Stimulated activated CD4-positive, alpha-beta T cell treated with anti-CD3 and anti-CD28 coated beads, TNF-alpha, amount 100 ng/mL, for 4 hours (primary cell): ENCODE data around the gene TNPO3.
"Not testable (repeated sequence)": the region's sequence is repeated elsewhere in the genome, so short reads cannot be mapped to it uniquely, and the experiment has no call there.

Experiments used
- DNase-seq, 3 experiments: peaks; one replicate each; pipeline ENCODE4 v3.0.0-alpha.2; 2020; ENCODE audit warnings: low read depth in 3 of 3

The TNPO3 gene

DNA sequence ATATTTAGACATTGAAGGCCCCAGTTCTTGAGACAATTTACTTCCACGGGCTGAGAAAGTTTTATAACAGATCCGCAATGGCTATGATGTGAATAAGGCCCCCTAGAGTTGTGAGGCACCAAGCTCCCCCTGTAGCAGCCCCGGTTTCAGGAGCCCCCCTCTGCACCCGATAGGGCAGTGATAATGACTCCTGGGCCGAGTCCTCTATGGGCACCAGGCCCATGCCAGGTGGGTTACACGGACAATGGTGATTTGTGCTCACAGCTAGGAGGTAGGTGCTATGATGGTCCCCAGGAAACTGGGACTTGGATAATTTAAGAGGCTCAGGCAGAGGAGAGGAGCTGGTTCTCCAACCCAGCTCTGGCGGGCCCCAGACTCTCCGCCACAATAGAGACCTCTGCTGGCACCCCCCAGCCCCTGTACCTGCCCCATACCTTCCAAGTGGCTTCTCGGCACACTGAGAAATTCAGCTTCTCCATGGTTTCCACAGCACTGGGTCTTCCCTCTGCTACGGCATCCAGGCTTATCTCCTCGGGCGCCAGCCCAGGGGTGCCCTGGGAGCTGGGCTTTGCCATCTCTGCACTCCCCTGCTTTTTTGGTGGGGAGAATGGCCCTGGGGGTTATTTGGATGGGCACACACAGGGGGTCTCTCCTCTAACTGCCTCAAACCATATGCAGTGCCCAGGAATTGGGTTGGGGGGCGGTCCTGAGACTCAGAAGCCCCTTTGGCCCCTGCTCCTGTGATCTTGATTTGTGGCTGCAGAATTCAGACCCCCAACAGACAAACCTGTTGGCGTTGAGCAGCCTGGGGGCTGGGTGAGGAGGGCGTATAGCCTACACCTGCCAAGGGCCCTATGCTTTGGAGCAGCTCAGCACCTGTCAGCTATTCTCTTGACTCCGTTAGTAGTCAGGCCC lies 132.2 kb downstream of the TNPO3 start:
- no peak for DNase-seq

DNA sequence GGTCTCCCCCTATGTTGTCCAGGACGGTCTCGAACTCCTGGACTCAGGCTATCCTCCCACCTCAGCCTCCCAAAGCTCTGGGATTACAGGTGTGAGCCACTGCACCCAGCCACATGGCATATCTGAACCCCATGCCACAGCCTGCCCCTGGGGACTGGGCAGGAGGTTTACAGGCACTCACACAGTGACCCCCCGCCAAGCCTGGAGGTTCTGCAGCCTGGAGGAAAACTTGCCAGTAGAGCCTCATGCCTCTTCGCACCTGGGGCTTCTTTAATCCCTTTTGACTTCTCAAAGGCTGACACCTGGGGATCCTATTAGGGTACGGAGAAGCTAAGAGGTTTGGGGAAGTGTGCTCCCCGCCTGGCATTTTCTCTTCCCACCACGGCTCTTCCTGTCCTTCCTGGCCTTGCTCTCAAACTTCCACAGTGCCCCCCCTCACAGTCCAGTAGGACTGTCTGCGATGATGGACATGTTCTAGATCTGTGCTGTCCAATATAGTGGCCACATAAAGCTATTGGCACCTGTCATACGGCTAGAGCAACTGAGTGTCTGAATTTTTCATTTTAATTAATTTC lies 133.0 kb downstream of the TNPO3 start:
- no peak for DNase-seq

DNA sequence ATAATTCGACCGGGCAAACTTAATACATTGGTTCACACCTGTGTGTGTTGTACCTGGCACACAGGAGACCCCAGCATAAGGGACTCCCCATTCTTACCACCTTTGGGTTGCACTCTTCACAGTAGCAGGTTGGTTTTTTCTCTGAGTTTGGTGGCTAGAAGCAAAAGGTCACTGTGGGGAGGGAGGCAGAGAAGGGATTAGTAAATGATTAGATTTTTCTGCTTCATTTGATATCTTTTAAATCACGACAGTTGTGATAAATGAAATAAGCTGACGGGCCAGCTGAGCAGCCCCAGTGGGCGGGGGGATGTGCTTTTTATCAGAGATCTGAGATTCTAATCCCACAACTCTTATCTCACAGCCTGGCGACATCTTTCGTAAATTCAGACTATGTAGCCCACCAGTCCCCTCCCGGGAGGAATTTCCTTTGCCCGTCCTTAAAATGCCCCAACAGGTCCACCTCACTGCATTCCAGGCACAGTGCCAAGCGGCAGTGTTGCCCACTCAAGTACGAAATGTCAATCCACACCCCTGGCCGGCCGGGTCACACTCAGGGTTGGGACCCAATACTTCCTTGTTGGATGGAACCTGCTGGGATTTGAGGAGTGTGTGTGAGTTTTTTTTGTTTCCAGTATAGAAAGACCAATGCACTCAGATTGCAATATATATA lies 133.9 kb downstream of the TNPO3 start:
- DNase-seq: no peak

DNA sequence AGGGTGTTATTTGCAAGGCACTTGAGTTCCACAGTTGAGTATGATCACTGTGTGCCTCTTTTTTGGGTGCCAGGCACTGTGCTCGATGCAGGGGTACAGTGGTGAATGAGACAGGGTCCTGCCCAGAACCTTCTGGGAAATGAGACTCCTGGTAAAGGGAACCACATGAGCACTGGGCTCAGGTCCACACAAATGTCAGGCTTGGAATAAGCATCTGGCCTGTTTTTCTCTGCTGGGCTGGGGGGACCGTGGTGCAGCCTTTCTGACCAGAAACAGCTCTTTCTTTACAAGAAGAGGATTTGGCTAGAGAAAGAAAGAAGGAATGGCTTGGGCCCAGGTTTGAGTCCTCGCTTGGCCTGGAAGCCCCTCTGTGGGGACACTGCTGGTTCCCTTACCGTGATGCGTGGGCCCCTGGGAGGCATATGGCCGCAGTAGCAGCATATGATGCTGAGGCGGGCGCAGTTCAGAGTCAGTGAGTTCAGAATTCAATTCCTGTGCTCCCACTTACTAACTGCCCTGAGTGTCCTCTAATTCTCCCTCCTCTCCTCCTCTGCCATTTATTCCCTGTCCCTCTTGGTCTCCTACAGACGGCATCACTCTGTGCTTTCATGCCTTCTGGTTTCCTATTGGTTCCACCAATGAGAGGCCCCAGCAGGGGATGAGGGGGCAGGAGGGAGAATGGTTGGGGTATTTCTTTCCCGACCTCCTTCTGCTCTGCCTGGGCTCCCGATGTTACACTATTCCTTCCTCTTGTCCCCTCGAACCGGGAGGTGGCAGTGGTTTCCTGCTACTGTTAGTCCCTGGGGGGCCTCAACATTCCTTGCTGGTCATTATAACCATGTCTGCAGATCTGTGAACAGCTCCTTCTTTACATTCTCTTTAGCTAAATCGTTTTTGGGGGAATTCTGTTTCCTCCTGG lies 134.8 kb downstream of the TNPO3 start:
- DNase-seq: no peak

DNA sequence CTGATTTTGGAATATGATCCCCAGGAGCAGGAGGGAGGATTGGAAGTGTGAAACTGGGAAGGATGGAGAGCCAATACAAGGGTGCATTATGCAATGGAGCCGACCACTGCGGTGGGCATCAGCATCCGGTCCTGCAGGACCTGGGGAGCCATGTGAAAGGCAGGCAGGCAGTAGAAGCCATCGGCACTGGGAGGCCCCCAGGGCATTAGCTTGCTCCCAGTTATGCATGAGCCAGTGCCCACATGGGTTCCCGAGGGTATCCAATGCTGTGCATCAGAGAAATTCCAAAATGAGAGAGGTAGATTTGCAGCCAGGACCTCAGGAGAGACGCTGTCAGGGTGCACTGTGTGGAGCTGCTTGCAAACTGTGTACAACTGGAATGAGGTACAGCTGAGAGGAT lies 135.7 kb downstream of the TNPO3 start:
- no peak for DNase-seq

DNA sequence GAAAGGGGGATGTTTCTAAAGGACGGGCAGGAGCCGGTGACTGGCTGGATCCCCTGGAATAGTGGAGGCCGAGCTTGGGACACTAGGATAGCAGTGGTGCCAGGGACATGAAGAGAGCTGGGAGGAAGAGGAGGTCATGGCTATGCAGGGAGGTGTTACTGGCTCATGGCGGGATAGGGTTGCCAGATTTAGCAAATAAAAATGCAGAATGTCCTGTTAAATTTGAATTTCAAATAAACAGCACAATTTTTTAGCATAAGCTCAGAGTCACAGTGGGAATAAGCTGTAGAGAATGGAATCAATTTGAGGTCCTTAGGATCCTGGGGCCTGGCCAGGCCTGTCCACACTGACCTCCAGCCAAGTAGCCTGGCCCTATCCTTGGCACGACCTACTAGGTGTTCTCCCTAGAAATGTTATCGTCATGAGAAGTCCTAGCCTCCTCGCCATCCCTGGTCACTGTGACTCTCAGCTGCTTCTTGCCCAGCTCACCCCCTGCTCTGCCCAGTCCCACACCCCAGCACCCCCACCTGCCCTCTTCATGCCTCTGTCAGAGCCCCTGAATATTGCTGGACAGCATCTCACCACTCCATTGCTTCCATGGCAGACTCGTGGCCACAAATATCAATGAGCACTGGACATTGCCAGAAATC lies 136.8 kb downstream of the TNPO3 start:
- no peak for DNase-seq

DNA sequence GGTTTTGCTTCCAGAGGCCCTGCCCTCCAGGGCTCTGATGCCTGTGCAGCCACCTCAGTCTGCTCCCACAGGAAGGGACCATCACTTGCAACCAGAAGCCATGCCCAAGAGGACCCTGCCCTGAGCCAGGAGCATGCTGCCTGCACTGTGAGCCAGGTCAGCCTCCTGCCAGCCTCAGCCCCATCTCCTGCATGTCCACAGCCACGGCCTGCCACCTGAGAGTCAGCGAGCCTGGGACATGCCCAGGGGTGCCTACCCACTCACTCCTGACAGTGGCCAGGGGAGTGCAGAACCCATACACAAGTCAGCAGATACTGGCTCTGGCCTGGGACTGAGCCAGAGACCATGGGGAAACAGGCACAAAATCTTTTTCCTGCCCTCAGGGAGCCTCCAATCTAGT lies 137.8 kb downstream of the TNPO3 start:
- DNase-seq: no peak

DNA sequence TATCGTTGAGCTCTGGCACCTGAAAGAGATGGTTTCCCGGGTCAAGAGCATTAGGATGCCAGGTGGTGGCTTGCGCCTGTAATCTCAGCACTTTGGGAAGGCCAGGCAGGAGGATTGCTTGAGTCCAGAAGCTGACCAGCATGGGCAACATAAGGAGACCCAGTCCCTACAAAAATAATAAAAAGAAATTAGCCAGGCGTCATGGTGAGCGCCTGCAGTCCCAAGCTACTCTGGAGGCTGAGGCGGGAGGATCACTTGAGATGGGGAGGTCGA lies 138.3 kb downstream of the TNPO3 start:
- no peak for DNase-seq

DNA sequence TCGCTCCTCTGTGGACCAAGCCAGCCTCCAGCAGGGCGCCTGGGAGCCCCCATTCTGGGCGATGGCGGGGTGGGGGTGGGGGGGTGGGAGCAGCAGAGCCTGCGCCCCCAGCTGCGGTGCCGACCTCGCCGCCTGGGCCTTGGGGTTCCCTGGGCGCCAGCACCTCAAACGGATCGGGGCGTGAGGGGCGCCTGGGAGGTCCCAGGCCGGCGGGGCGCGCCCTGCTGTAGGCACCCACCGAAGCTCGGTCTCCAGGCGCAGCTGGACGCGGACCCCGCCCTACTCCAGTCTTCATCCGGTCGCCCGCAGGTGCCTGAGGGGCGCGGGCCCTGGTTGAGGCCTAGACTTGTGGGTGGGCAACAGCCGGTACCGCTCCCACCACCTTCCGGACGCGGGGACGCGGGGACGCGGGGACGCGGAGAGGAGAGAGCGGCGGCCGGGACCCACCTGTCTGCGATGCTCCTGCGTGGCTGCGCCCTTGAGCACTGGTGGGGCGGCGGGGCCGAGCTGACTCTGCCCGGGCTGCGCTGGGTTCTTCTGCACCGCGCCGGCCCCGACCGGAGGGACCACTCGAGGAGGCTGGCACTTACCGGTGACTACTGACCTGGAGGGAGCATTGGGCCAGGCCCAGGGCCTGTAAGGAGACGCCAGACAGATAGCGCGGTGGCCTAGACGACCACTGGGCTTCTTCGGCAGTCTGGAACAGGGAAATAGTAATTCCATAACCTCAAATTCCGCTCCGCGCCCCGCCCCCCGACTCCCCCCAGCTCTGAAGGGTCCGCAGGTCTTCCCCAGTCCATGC lies 138.9 kb downstream of the TNPO3 start:
- no peak for DNase-seq

DNA sequence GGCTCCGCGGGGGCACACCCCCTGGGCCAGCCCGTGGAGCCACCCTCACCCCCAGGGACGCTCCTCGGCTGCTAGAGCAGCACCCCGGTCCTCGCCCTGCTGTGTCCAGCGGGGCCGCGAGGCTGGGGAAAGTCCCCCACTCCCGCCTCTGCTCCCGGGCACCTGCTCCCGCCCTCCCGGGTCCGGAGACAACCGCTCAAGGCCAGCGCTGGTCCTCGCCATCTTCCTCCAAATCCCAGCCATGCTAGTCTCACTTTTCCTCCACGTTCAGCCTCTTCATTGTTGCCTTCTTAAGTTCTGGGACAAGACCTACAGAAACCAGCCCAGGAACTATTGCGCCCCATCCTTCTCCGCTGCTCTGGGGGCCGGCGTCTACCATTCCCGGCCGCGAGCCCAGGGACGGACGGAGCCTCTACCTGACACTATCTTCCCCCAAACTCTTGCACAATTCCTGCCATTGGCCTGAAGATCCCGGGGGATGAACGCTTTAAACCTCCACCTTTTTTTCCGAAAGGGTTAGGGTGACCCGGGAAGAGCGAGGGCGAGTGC lies 139.6 kb downstream of the TNPO3 start:
- DNase-seq: no peak

DNA sequence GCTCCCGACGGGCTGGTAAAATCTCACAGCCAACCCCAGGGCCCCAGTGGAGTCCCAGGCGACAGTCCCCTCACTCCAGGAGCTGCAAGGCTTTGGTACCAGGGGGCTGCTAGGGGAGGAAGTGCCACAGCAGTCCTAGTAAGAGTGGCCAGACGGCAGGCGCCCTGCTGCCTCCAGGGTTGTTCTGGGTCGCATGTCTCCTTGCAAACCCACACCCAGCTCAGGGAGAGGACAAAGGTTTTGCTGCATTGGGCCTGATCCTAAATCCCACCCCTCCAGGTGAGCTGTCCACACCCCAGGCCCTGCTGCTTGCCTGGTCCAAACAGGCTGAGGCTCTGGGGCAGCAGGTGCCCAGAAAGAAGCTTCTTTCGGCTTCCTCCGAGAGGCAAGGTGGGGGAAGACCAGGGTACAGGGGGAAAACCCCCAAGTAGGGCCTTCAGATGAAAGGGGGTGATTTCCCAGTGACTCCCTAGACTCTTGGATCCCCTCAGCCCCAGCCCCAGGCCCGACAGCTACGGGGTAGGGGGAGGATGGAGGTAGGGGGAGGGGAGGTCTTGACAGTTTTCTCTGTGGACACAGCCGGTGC lies 140.3 kb downstream of the TNPO3 start:
- DNase-seq: no peak

DNA sequence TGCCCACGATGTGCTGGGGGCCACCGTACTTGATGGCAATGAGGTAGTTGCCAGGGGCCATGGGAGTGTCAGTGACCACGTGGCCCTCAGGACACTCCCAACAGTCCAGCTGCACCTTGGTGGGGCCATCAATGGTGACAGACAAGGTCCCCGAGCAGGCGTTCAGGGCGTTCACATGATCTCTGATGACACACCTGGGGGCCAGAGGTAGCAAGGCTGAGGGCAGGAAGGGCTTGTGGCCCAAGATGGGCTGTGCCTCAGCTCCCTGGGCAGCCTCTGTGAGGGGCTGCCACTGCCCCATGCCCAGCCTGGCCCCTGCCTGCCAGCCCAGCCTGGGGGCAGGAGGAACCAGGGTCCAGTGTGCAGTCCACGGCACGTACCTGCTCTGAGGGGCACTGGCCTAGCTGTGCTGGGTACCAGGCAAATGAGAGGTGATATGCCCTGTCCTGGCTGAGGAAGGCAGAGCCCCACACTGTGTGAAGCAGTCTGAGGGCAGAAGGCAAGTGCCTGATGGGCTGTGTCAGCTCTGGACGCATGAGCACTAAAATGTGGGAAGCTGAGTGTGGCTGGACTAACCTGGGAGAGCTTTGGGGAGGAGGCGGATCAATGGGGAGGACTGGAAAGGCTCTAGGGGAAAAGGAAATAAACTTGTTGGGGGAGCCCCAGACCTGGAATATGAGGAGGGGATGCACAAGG lies 140.9 kb downstream of the TNPO3 start:
- no peak for DNase-seq

DNA sequence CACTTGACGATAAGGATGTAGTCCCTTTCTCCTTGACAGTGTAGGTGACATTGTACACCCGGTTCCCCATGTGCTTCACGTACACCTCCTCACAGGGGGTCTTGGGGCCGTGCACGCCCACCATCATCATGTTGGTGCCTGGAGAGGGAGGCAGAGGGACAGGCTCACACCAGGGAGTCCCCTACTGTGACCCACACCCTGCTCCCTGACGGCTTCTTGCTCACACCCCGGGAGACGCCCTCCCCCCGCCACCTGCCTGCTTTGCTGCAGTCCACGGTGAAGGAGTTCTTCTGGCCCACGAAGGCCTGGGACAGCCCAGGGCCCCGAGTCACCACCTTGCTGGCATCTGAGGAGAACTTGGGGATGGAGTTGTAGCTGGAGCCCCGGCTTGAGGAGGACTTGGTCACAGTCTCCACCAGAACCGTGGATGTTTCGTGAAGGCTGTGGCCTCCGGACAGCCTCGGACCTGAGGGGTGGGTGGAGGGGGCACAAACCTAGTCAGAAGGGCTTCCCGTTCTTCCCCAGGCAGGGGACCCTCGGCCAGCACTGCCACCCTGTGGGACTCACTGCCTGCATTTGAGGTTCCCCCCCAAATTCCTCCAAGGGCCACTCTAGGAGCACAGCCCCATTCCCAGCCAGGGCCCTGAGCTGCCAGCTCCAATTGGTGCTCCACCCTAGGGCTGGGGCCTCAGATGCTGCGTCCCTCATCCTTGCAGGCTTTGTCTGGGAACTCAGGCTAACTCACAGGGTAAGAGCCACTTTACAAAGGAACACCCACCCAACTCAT lies 142.0 kb downstream of the TNPO3 start:
- DNase-seq: not testable (repeated sequence)

DNA sequence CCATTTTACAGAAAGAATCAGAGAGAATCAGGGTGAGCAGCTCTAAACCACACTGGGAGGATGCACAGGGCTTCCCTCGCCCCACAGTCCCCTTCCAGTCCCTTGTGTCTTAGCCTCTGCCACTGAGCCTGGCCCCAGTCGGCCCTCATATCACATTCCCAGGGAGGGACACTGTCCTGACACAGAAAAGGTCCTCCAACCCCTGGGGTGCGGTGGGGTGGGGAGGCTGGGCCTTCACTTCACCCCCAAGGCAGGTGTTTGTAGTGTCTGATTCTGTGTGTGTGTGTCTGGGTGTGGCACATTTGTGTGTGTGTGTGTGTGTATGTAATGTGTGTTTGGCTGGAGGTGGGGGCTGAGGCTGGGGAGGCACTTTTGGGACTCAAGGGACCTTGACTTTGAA lies 142.6 kb downstream of the TNPO3 start:
- DNase-seq: no peak

DNA sequence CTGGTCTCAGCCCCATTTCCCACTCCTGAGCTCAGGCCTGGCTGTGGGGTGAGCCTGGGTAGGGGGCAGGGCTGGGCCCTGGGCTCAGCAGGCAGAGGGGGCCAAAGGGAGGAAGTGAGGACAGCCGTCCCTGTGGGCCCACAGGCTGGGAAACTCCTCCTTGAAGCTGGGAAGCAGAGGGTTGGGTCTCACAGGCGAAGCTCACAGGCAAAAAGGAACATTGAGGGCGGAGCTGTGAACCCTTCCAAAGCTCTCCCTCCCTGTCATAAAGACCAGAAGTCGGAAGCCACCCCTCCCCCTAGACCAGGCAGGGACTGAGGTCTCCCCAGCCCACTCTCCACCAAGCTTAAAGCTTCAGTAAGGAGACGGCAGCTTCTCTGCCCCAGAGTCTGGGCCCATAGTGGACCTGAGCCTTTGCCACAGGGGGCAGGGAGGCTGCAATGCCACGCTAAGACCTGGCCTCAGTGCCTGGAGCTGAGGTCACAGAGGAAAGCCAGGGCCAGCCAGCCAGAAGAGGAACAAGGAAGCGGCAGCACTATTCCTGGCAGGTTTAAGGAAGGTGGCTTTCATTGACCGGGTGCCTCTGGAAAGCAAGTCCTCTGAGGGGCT lies 143.4 kb downstream of the TNPO3 start:
- no peak for DNase-seq

DNA sequence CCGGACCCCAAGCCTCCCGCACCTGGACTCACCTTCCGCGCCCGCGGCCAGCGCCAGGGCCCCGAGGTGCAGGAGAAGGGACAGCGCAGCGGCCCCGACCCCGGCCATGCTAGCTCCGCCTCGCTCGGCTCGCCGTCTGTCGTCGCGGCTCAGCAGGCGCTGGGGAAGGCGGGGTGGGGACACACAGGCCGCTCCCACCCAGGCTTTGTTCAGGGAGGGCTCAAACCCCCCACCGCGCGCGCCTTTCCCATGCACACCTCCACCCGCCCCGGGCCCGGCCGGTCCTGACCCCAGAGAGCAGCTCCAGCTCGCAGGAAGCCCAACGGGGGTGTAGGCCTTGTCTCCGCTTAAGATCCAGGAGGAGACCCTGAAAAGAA lies 144.4 kb downstream of the TNPO3 start, which contains the start of gene KCP:
Gene KCP, minus strand, starts transcription at position 141 of the 377 bp plus-strand sequence. Its CDS starts 33 bp downstream, at position 108.
- no peak for DNase-seq

DNA sequence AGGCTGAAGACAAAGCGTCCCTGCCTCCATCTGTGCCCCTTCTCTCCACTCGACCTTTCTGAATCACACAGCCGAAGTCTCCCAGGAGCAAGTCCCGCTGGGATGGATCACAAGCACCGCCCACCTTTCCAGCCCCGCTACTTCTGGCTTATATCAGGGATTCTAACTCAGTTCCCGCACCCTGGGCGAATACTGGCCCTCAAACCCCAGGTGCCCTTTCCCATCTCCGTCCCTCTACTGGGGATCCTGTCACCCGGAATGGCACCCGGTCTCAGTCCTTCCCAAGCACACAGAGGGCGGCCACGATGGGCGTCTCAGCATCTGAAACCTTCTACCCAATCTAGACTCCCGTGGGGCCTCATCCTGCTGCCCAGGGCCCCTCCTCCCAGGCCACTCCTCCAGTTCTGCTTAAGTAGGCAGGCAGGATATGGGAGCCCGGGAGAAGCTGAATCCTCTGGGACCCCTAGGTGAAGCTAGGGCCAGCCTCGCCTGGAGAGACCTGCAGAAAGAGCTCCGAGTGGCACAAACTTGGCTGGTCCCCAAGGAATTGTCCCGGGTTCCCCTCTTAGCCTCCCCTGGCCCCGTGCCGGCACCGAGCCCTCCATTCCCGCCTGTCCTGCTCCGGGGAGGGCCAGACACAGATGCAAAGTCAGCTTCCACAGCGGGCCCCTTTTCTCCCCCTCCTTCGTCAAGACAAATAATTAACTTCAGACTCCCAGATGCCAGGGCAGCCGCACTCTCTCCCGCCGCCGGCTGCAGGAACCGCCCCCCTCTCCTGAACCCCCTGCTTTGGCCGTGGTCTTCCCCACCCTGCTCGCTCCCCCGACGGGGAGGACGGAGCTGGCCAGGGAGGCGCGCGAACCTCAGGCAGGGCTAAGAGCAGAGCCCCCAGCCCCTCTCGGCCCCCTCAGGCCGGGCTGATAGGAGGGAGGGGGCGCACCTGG lies 145.0 kb downstream of the TNPO3 start:
- DNase-seq: no peak
